HG03460 (cell line): ENCODE data around the gene TAAR8.
"Not testable (repeated sequence)": the region's sequence is repeated elsewhere in the genome, so short reads cannot be mapped to it uniquely, and the experiment has no call there.

Source experiments
- ATAC-seq: cut with Tn5 transposase; IDR thresholded peaks from one replicate; pipeline ENCODE4 v1.9.1; 2021; ENCODE audit not compliant: unreplicated experiment

TAAR8 gene

GRCh38 chr6:132537977-132538376 is 14.5 kb upstream of the TAAR8 start, which contains the start of gene TAAR9:
Gene TAAR9 (plus strand): TSS chr6:132538277. CDS start chr6:132538290, 13 bp downstream.
- ATAC-seq = no peak

DNA sequence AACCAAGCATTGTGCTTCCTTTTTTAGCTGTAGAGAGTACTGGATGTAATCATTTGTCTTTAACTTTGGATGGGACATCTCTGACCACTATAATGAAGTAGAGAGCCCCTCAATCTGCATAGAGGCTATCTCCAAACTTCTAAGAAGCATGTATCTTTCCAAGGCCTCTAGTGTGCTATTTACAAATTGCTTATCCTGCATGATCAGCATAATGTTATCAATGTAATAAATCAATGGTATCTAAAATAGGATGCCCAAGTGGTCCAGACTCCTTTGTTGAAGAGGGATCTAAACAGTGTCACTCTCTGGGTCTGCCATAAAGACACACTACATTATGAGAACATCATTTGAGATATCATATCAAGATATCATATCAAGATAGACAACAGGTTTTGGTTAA is 7.6 kb upstream of the TAAR8 start:
- no peak for ATAC-seq

DNA sequence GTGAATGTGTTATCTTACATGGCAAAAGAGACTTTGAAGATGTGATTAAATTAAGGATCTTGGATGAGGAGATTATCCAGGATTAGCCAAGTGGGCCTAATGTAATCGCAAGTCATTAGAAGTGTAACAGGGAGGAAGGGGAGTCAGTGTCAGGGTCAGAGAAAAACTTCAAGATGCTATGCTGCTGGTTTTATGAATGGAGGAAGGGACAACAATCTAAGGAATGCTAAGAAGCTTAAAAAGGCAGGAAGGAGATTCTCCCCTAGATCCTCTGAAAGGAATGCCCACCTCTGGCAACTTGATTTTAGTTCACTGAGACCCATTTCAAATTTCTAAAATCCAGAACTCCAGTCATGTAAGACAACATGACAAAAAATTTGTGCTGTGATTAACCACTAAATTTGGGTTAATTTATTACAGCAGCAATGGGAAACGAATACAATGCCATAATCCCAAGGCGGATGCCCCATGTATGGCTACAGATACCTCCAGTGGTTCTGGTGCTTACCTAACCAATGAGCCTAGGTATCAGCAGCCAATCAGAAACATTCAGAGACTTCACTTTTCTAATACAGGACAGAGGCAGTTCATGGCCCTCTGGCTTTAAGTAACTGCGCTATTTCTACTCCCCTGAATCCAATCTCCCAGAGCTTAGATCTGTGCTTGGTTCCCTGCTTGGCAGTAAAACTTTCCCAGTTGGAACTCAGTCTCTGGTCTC is 3.6 kb upstream of the TAAR8 start:
- ATAC-seq = no peak

- ATAC-seq = no peak
These were observed 1.3 kb upstream of the TAAR8 start for GRCh38 chr6:132551214-132551613.

DNA sequence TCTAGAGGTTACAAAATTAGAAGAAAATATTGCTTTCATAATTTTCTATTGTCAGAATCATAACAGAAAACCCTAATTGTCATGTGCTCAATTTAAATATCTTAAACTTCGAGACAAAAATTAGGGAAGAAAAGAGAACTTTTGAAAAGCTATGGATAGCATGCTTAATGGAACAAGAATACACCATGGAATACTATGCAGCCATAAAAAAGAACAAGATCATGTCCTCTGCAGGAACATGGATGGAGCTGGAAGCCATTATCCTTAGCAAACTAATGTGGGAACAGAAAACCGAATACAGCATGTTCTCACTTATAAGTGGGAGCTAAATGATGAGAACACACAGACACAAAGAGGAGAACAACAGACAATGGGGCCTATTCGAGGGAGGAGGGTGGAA is 7.6 kb downstream of the TAAR8 start:
- ATAC-seq = not testable (repeated sequence)

DNA sequence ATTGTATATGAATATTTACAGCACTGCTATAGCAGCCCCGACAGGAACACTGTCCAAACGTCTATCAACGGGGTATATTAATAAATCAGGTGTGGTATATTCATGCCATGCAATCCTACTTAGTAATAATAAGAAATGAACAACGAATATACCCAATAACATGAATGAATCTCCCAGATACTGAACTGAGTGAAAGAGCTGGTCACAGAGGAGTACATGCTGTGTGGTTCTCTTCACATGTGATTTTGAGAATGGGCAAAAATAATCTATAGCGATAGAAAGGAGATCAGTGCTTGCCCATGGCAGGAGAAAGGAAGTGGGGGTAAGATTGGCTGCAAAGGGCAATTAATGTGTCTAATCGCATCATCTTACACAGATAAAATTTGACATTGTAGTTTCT is 13.9 kb downstream of the TAAR8 start:
- ATAC-seq = no peak

GRCh38 chr6:132567566-132567965 is 15.1 kb downstream of the TAAR8 start:
- ATAC-seq = no peak

DNA sequence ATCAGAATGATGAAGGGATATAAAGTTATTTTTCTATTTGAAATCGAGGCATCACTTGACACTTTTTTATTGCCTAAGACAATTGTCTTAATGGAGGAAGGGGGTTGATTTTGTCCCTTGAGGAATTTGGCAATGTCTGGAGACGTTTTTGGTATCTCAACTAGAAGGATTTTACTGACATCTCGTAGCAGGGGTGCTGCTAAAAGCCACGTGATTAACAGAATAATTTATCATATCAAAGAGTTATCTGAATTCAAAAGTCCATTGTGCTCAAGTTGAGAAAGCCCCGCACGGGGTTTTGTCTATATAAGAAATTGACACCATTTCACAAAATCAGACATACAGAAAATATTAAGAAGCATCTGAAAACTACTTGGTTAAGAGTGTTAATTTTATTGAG is 16.1 kb downstream of the TAAR8 start:
- ATAC-seq = no peak

DNA sequence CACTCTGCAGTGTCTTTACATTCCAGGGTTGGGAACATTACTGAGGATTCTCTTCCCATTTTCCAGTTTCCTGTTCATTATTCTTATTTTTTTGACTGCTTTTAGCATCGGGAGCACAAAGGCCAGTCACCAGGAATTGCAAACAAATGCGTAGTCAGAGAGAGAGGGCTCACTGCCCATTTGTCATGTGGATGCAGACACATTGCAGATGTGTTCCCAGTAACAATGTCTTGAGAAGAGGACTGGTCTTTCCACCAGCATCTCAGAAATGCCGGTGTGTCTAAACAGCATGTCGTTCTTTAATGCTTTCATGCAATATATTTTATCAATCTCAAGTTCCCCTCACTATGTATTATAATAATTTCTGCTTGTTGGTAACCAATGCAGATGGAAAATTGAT is 16.7 kb downstream of the TAAR8 start:
- no peak for ATAC-seq

DNA sequence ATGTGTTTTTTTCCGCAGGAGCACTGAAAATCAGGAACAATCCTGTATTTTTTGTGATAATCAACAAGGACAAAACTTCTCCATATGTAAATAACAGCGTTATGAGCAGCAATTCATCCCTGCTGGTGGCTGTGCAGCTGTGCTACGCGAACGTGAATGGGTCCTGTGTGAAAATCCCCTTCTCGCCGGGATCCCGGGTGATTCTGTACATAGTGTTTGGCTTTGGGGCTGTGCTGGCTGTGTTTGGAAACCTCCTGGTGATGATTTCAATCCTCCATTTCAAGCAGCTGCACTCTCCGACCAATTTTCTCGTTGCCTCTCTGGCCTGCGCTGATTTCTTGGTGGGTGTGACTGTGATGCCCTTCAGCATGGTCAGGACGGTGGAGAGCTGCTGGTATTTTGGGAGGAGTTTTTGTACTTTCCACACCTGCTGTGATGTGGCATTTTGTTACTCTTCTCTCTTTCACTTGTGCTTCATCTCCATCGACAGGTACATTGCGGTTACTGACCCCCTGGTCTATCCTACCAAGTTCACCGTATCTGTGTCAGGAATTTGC is 17.8 kb downstream of the TAAR8 start, which contains the start of gene TAAR6:
TAAR6 (plus strand) TSS at position 102 of the 557 bp plus-strand sequence; CDS start at position 102, 0 bp downstream.
- ATAC-seq = no peak

GRCh38 chr6:132571774-132572173 is 19.3 kb downstream of the TAAR8 start:
- ATAC-seq = no peak

- ATAC-seq = no peak
These were observed 32.2 kb downstream of the TAAR8 start for GRCh38 chr6:132584698-132585097.

- ATAC-seq = no peak
These were observed 35.0 kb downstream of the TAAR8 start for GRCh38 chr6:132587424-132587823.

- ATAC-seq = no peak
These were observed 37.0 kb downstream of the TAAR8 start, which contains the start of gene TAAR5 for GRCh38 chr6:132589454-132589853. Gene TAAR5 (minus strand): TSS chr6:132589741. CDS start chr6:132589686, 55 bp downstream.

DNA sequence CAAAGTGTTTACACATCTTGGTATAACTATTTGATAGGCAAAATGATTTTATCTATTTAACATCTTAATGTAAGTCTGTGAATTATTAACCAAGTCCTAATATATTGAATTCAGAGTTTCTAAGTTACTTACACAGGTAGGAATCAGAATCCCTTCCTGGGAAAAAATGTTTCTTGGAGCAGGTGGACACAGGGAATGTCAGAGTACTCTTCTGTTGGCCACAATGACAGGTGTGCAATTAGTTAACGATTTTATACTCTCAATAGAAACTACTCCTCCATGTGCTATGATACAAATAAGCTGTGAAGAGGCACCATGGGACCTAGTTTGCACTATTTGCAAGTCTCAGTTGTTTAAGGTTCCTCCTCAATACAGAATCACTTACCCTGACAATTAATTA is 37.9 kb downstream of the TAAR8 start:
- ATAC-seq = no peak

DNA sequence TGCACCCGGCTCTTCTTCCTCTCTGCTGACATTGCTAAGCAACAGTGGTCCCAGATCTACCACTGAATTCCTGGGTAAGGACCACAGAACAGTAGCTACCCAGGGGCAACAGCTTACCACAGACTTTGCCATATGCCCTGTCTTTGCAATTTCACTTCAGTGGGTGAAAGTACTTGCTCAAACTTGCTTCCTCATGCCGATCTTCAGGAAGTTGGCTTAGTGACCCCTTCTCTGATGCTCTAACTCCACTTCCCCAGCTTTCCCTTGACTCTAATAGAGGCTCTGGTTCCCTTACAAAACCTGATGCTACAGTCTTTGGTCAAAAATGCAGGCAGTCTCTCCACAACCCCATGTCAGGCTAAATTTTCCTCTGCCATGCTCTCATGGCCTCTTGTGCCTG is 40.4 kb downstream of the TAAR8 start:
- ATAC-seq = no peak

- no peak for ATAC-seq
These were observed 43.7 kb downstream of the TAAR8 start for GRCh38 chr6:132596201-132596600.

DNA sequence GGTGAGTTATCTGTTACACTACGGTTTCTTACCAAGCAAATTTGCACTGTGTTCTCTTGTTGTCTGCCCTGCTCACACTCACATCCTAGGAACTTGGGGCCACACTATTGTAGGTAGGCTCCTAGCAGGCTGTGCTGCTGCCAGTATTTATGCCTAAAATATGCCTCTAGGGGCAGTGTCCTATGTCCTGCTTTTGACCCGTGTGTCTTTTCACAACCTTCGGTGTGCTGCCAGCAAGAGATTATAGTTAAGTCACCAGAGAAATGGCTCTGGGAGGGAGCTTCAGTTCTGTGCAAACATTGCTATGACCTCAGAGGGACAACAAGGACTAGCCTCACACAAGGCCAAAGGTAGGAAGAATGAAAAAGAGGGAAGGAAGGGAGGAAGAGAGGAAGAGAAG is 46.0 kb downstream of the TAAR8 start:
- no peak for ATAC-seq

DNA sequence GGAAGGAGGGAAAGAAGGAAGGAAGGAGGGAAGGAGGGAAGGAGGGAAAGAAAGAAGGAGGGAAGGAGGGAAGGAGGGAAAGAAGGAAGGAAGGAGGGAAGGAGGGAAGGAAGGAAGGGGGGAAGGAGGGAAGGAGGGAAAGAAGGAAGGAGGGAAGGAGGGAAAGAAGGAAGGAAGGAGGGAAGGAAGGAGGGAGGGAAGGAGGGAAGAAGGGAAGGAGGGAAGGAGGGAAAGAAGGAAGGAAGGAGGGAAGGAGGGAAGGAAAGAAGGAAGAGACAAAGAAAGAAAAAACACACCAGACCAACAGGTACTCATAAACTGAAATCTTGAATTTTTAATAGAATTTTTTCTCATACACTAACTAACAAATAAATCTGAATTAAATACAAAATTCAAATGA is 48.4 kb downstream of the TAAR8 start:
- ATAC-seq = not testable (repeated sequence)
